ENCODE measurements around the gene H2AZ2. TPM values are rescaled to one million over a fixed set of nuclear protein-coding genes. Genes with fewer than 3 reads are reported as not detected.

H2AZ2 gene
- polyA plus RNA-seq, 1 experiment = 100 TPM

- ChIA-PET CTCF (interaction anchor here (1.0 kb wide), 1 partner anchor 212 kb away, joined by 3 read pairs; no protein-coding TSS in a partner anchor), POLR2A (no interaction called here)
- H3K27me3 ChIP-seq (ENCODE audit: control insufficient read depth, insufficient read depth, low read length) = no peaks in the 10 kb centered on the region
- DNase-seq (ENCODE audit: low read depth) = no peak
- no peak overlapping the region for H3K4me3 ChIP-seq (ENCODE audit: low read depth, low read length)
- TF ChIP-seq CTCF (IDR thresholded peaks at IDR 0.05; ENCODE audit: insufficient read depth, low read depth, low read length) = no peak
- peaks cover 27% of the 10 kb centered on the region for H3K36me3 ChIP-seq (ENCODE audit: control insufficient read depth, insufficient read depth, low read length)
Observed at GRCh38 chr7:44799939-44800338, 47.9 kb downstream of the H2AZ2 start.

GRCh38 chr7:44798649-44799305 is 49.1 kb downstream of the H2AZ2 start:
- TF ChIP-seq CTCF (IDR thresholded peaks at IDR 0.05; ENCODE audit: insufficient read depth, low read depth, low read length) = no peak
- CTCF ChIA-PET = interaction anchor here (0.9 to 2.2 kb wide), 4 partner anchors 15 to 214 kb away, joined by 3 to 7 read pairs (median 6); partner anchors contain the start of gene H2AZ2
- Histone ChIP-seq H3K4me3 (ENCODE audit: low read depth, low read length) (peak overlapping the region; percentile 97), H3K27me3 (ENCODE audit: control insufficient read depth, insufficient read depth, low read length) (no peaks in the 10 kb centered on the region), H3K36me3 (ENCODE audit: control insufficient read depth, insufficient read depth, low read length) (peaks cover 24% of the 10 kb centered on the region)
- DNase-seq (ENCODE audit: low read depth) = no peak
- POLR2A ChIA-PET = interaction anchor here (0.6 kb wide), 2 partner anchors 18 to 48 kb away, joined by 5 read pairs; no protein-coding TSS in a partner anchor

GRCh38 chr7:44797329-44798258 is 50.3 kb downstream of the H2AZ2 start:
- H3K27me3 ChIP-seq (ENCODE audit: control insufficient read depth, insufficient read depth, low read length) = no peaks in the 10 kb centered on the region
- H3K36me3 ChIP-seq (ENCODE audit: control insufficient read depth, insufficient read depth, low read length) = peaks cover 17% of the 10 kb centered on the region
- ChIA-PET POLR2A (interaction anchor here (0.5 to 1.6 kb wide), 3 partner anchors 30 to 655 kb away, joined by 3 to 5 read pairs (median 5); no protein-coding TSS in a partner anchor), CTCF (interaction anchor here (0.6 to 2.2 kb wide), 6 partner anchors 17 to 213 kb away, joined by 3 to 7 read pairs (median 4); partner anchors contain the start of gene H2AZ2)
- peak overlapping the region; percentile 97 for H3K4me3 ChIP-seq (ENCODE audit: low read depth, low read length)
- DNase-seq (ENCODE audit: low read depth) = peak; percentile 44
- peak; percentile 59 for TF ChIP-seq CTCF (IDR thresholded peaks at IDR 0.05; ENCODE audit: insufficient read depth, low read depth, low read length)

DNA sequence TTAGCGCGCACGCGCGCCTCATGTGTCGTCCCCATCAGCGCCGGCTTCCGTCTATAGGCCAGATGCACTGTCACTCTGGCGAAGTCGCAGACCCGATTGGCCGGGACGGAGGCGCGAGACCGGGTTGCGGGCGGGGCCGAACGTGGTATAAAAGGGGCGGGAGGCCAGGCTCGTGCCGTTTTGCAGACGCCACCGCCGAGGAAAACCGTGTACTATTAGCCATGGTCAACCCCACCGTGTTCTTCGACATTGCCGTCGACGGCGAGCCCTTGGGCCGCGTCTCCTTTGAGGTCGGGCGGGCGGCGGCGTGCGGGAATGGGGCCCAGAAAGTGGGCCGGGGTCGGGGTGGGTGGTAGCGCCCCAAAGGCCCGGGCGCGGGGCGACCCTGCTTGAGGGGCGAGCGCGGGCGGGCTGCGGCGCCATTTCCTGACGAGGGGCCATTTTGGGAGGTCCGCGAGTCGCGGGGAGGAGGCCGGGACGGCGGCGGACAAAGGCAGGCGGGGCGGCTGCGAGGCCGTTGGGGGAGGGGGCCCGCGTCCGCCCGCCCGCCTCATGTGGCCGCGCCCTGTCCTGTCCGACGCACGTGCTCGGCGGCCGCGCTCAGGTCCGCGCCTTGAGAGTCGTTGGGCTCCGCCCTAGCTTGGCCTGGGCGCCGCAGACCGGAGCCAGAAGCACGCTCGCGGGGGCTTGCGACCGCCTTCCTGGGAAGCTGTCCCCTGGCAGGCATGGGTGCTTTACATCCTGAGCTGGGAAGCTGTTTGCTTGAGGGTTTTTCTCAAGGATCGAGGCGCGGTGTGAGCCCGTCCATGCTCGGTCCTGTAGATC is 51.2 kb downstream of the H2AZ2 start, which contains the start of gene PPIA:
TSS of gene PPIA (plus strand) at position 178 of the 825 bp plus-strand sequence. CDS start at position 222, 44 bp downstream.
- CTCF ChIA-PET = interaction anchor here (0.6 kb wide), 1 partner anchor 42 kb away, joined by 3 read pairs; no protein-coding TSS in a partner anchor
- H3K27me3 ChIP-seq (ENCODE audit: control insufficient read depth, insufficient read depth, low read length) = no peaks in the 10 kb centered on the region
- H3K4me3 ChIP-seq (ENCODE audit: low read depth, low read length) = peak within 1 kb of the TSS; percentile 97
- peaks cover 10% of the 10 kb centered on the region for H3K36me3 ChIP-seq (ENCODE audit: control insufficient read depth, insufficient read depth, low read length)
- POLR2A ChIA-PET = interaction anchor here (0.5 to 1.6 kb wide), 2 partner anchors 29 to 654 kb away, joined by 3 to 5 read pairs; no protein-coding TSS in a partner anchor
- peak; percentile 79 for DNase-seq (ENCODE audit: low read depth)
- TF ChIP-seq CTCF (IDR thresholded peaks at IDR 0.05; ENCODE audit: insufficient read depth, low read depth, low read length) = no peak

Measured in BJ (cell line).